Immature natural killer cell (primary cell): ENCODE measurements around the gene PCP2. TPM values are rescaled to one million over a fixed set of nuclear protein-coding genes. Genes with fewer than 3 reads are reported as not detected.

ENCODE experiments used
- DNase-seq, 3 donors: peaks; one replicate each; pipeline ENCODE4 v3.0.0; 2022; ENCODE audit warnings: mixed read lengths in 1 of 3
- H3K27ac Mint-ChIP-seq, 6 donors: one replicate each; pipeline ENCODE4 v1.8.0; 2020; ENCODE audit warnings: mixed read lengths in 6 of 6, mild to moderate bottlenecking in 5 of 6, inconsistent platforms in 4 of 6, moderate library complexity in 3 of 6
- H3K27me3 Mint-ChIP-seq, 3 donors: one replicate each; pipeline ENCODE4 v1.8.0; 2020 to 2021; ENCODE audit warnings: low read depth in 3 of 3, mild to moderate bottlenecking in 3 of 3, mixed read lengths in 3 of 3, moderate library complexity in 3 of 3, inconsistent platforms in 1 of 3
- H3K36me3 Mint-ChIP-seq, 3 donors: one replicate each; pipeline ENCODE4 v1.8.0; 2020; ENCODE audit warnings: mixed read lengths in 3 of 3, inconsistent platforms in 2 of 3, mild to moderate bottlenecking in 2 of 3
- H3K4me1 Mint-ChIP-seq, 2 donors: one replicate each; pipeline ENCODE4 v1.8.0; 2020; ENCODE audit warnings: inconsistent platforms in 2 of 2, mild to moderate bottlenecking in 2 of 2, mixed read lengths in 2 of 2, moderate library complexity in 1 of 2
- H3K4me3 Mint-ChIP-seq, 5 donors: one replicate each; pipeline ENCODE4 v1.8.0; 2020; ENCODE audit warnings: mild to moderate bottlenecking in 5 of 5, mixed read lengths in 5 of 5, inconsistent platforms in 3 of 5, moderate library complexity in 3 of 5
- H3K9me3 Mint-ChIP-seq, 6 donors: one replicate each; pipeline ENCODE4 v1.8.0; 2020; ENCODE audit warnings: mild to moderate bottlenecking in 6 of 6, mixed read lengths in 6 of 6, inconsistent platforms in 4 of 6, moderate library complexity in 3 of 6
- polyA plus RNA-seq, 3 donors: library from polyadenylated mRNA; unstranded; fragments of 300-500 nt; fragmentation: Illumina TruSeq; gene quantifications; one replicate each; pipeline ENCODE4 v1.2.3, GENCODE V29; 2021

PCP2 gene
- polyA plus RNA-seq, 3 donors from 2014 or later = 0.58 TPM; not detected in 2

- Mint-ChIP-seq H3K27me3 (peaks cover 8 to 18% (median 17%) of the 10 kb centered on the region in 3 donors), H3K36me3 (no peaks in the 10 kb centered on the region), H3K4me1 (peaks cover 0 to 2% of the 10 kb centered on the region in 2 donors), H3K4me3 (no peak overlapping the region), H3K27ac (no peak overlapping the region), H3K9me3 (peaks cover 0 to 2% (median 0%) of the 10 kb centered on the region in 6 donors)
- DNase-seq = no peak
Measured at GRCh38 chr19:7672522-7672921, 39.0 kb upstream of the PCP2 start.

GRCh38 chr19:7670790-7671189, 37.3 kb upstream of the PCP2 start:
- Mint-ChIP-seq H3K9me3 (peaks cover 0 to 2% (median 0%) of the 10 kb centered on the region in 6 donors), H3K4me1 (peaks cover 0 to 2% of the 10 kb centered on the region in 2 donors), H3K4me3 (no peak overlapping the region), H3K27ac (no peak overlapping the region), H3K36me3 (no peaks in the 10 kb centered on the region), H3K27me3 (peaks cover 3 to 21% (median 9%) of the 10 kb centered on the region in 3 donors)
- no peak for DNase-seq

- Mint-ChIP-seq H3K27me3 (peaks cover 3 to 20% (median 9%) of the 10 kb centered on the region in 3 donors), H3K27ac (no peak overlapping the region), H3K36me3 (no peaks in the 10 kb centered on the region), H3K4me1 (peaks cover 0 to 2% of the 10 kb centered on the region in 2 donors), H3K9me3 (no peaks in the 10 kb centered on the region), H3K4me3 (peak overlapping the region in 1 of 5 donors; percentile 41)
- DNase-seq = no peak
Measured at GRCh38 chr19:7670150-7670783, 36.7 kb upstream of the PCP2 start.

GRCh38 chr19:7669641-7670040, 36.1 kb upstream of the PCP2 start:
- H3K27me3 Mint-ChIP-seq = peaks cover 3 to 20% (median 9%) of the 10 kb centered on the region in 3 donors
- no peak overlapping the region for H3K27ac Mint-ChIP-seq
- H3K9me3 Mint-ChIP-seq = no peaks in the 10 kb centered on the region
- H3K4me1 Mint-ChIP-seq = peaks cover 0 to 2% of the 10 kb centered on the region in 2 donors
- H3K4me3 Mint-ChIP-seq = no peak overlapping the region
- DNase-seq = no peak
- no peaks in the 10 kb centered on the region for H3K36me3 Mint-ChIP-seq

- peak within 1 kb of the TSS in 1 of 5 donors; percentile 11 for H3K4me3 Mint-ChIP-seq
- no peaks in the 10 kb centered on the region for H3K9me3 Mint-ChIP-seq
- no peak within 1 kb of the TSS for H3K27ac Mint-ChIP-seq
- DNase-seq = no peak
- no peaks in the 10 kb centered on the region for H3K4me1 Mint-ChIP-seq
- H3K36me3 Mint-ChIP-seq = no peaks in the 10 kb centered on the region
- H3K27me3 Mint-ChIP-seq = peaks cover 3 to 18% (median 9%) of the 10 kb centered on the region in 3 donors
Measured at GRCh38 chr19:7668842-7669241, 35.3 kb upstream of the PCP2 start, which contains the start of gene RETN. RETN (plus strand) TSS chr19:7669049; CDS start chr19:7669327, 278 bp downstream.

GRCh38 chr19:7665076-7665475, 31.6 kb upstream of the PCP2 start:
- Mint-ChIP-seq H3K36me3 (no peaks in the 10 kb centered on the region), H3K27me3 (peaks cover 2 to 11% (median 4%) of the 10 kb centered on the region in 3 donors), H3K4me1 (no peaks in the 10 kb centered on the region), H3K4me3 (no peak overlapping the region), H3K9me3 (no peaks in the 10 kb centered on the region), H3K27ac (no peak overlapping the region)
- no peak for DNase-seq

- no peaks in the 10 kb centered on the region for H3K4me1 Mint-ChIP-seq
- no peaks in the 10 kb centered on the region for H3K9me3 Mint-ChIP-seq
- H3K27ac Mint-ChIP-seq = no peak overlapping the region
- DNase-seq = no peak
- H3K36me3 Mint-ChIP-seq = no peaks in the 10 kb centered on the region
- peaks cover 0 to 9% (median 2%) of the 10 kb centered on the region in 3 donors for H3K27me3 Mint-ChIP-seq
- no peak overlapping the region for H3K4me3 Mint-ChIP-seq
Measured at GRCh38 chr19:7663706-7664105, 30.2 kb upstream of the PCP2 start.

GRCh38 chr19:7662657-7663056, 29.1 kb upstream of the PCP2 start:
- H3K36me3 Mint-ChIP-seq = no peaks in the 10 kb centered on the region
- H3K4me3 Mint-ChIP-seq = no peak overlapping the region
- no peaks in the 10 kb centered on the region for H3K9me3 Mint-ChIP-seq
- H3K4me1 Mint-ChIP-seq = no peaks in the 10 kb centered on the region
- DNase-seq = no peak
- peaks cover 2 to 9% (median 3%) of the 10 kb centered on the region in 3 donors for H3K27me3 Mint-ChIP-seq
- H3K27ac Mint-ChIP-seq = no peak overlapping the region

- Mint-ChIP-seq H3K27me3 (peaks cover 2 to 8% (median 3%) of the 10 kb centered on the region in 3 donors), H3K4me3 (no peak overlapping the region), H3K4me1 (no peaks in the 10 kb centered on the region), H3K36me3 (no peaks in the 10 kb centered on the region), H3K9me3 (no peaks in the 10 kb centered on the region), H3K27ac (no peak overlapping the region)
- DNase-seq = no peak
Measured at GRCh38 chr19:7661744-7662538, 28.4 kb upstream of the PCP2 start.

GRCh38 chr19:7658219-7658686, 24.7 kb upstream of the PCP2 start:
- no peak overlapping the region for H3K4me3 Mint-ChIP-seq
- no peaks in the 10 kb centered on the region for H3K36me3 Mint-ChIP-seq
- H3K27me3 Mint-ChIP-seq = peaks cover 2 to 4% (median 3%) of the 10 kb centered on the region in 3 donors
- H3K27ac Mint-ChIP-seq = peak overlapping the region in 1 of 6 donors; percentile 16
- H3K9me3 Mint-ChIP-seq = no peaks in the 10 kb centered on the region
- peaks cover 0 to under 1% of the 10 kb centered on the region in 2 donors for H3K4me1 Mint-ChIP-seq
- no peak for DNase-seq

GRCh38 chr19:7657131-7657751, 23.7 kb upstream of the PCP2 start:
- Mint-ChIP-seq H3K27me3 (peaks cover 2 to 7% (median 2%) of the 10 kb centered on the region in 3 donors), H3K36me3 (no peaks in the 10 kb centered on the region), H3K27ac (no peak overlapping the region), H3K9me3 (no peaks in the 10 kb centered on the region), H3K4me3 (no peak overlapping the region), H3K4me1 (peaks cover 7 to 9% of the 10 kb centered on the region in 2 donors)
- DNase-seq = no peak

- H3K27ac Mint-ChIP-seq = peak overlapping the region in 1 of 6 donors; percentile 55
- no peak for DNase-seq
- peaks cover 4 to 11% (median 4%) of the 10 kb centered on the region in 3 donors for H3K27me3 Mint-ChIP-seq
- peaks cover 11 to 15% of the 10 kb centered on the region in 2 donors for H3K4me1 Mint-ChIP-seq
- no peaks in the 10 kb centered on the region for H3K36me3 Mint-ChIP-seq
- H3K9me3 Mint-ChIP-seq = no peaks in the 10 kb centered on the region
- H3K4me3 Mint-ChIP-seq = no peak overlapping the region
Measured at GRCh38 chr19:7655581-7655980, 22.1 kb upstream of the PCP2 start.

- H3K27ac Mint-ChIP-seq = peak overlapping the region in 2 of 6 donors; percentile 30 to 46
- H3K4me1 Mint-ChIP-seq = peaks cover 11 to 15% of the 10 kb centered on the region in 2 donors
- H3K4me3 Mint-ChIP-seq = no peak overlapping the region
- no peak for DNase-seq
- no peaks in the 10 kb centered on the region for H3K36me3 Mint-ChIP-seq
- H3K27me3 Mint-ChIP-seq = peaks cover 3 to 11% (median 4%) of the 10 kb centered on the region in 3 donors
- no peaks in the 10 kb centered on the region for H3K9me3 Mint-ChIP-seq
Measured at GRCh38 chr19:7654401-7654800, 20.9 kb upstream of the PCP2 start.
